HT-29 (cell line): ENCODE data around the gene PRKAB1. TPM values are rescaled to one million over a fixed set of nuclear protein-coding genes. Genes with fewer than 3 reads are reported as not detected.

Experiments used
- DNase-seq: peaks from one replicate; pipeline ENCODE4 v3.0.0-alpha.2; 2015; ENCODE audit warnings: low spot score
- total RNA-seq: library from RNA; depleted of rRNA; stranded (reverse); fragments of >200 nt; shearing (Covaris generic); gene quantifications from 2 replicates; pipeline ENCODE4 v1.2.3, GENCODE V29; 2014

The PRKAB1 gene
- total RNA-seq, 1 experiment from 2014 or later = 30.6 TPM

DNA sequence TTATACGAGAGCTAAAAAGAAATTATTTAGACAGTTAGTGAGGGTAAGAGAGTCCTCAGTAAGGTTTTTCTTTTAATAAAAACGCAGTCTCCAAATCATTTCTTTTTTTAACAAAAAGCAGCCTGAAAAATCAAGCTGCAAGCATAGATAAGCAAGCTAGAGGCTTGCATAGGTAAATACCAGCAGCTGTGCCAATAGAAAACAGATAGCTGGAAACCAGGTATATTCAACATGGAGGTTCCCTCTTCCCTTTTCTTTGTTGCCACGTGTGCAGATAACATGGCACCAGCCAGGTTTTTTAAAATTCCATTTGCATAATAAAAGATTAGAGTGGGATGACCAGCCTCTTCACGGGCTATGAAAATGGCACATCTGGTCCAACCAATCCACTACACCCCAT is 6.1 kb upstream of the PRKAB1 start:
- DNase-seq = no peak

- DNase-seq = no peak
Observed at GRCh38 chr12:119664642-119665041, 3.3 kb upstream of the PRKAB1 start.

DNA sequence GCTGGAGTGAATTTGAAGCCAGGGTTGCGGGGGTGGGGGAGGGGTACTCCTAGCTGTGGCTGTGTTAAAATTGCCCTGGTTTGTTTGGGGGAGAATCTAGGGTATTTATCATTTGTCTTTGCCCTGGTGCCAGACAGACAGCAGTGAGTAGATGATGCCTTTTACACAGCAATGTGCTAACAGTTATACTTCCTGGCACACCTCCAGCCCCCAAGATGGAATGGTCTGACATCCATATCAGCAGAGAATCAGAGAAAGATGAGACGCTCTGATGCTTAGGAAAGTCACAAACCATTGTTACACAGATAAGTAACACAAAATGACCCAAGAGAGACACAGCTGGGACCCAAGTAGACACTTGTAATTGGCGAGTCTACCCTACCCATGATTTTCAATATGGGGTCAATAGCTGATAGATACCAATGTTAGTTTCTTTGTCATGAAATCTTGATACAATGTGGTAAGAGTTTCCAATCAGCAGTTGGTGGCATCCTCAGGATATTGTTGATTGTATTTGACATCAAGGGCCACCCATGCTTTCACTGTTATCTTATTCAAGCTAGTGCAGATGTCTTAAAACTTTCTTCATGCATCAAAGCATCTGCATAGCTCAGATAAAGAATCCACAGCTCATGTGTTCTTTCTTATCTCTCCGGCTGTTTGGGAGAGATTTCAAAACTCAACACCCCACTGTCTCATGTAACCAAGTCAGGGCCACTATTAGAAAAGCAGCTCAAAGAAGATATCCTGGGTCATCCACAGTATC is 2.6 kb upstream of the PRKAB1 start:
- no peak for DNase-seq

- no peak for DNase-seq
Observed at GRCh38 chr12:119666226-119666795, 1.6 kb upstream of the PRKAB1 start.

DNA sequence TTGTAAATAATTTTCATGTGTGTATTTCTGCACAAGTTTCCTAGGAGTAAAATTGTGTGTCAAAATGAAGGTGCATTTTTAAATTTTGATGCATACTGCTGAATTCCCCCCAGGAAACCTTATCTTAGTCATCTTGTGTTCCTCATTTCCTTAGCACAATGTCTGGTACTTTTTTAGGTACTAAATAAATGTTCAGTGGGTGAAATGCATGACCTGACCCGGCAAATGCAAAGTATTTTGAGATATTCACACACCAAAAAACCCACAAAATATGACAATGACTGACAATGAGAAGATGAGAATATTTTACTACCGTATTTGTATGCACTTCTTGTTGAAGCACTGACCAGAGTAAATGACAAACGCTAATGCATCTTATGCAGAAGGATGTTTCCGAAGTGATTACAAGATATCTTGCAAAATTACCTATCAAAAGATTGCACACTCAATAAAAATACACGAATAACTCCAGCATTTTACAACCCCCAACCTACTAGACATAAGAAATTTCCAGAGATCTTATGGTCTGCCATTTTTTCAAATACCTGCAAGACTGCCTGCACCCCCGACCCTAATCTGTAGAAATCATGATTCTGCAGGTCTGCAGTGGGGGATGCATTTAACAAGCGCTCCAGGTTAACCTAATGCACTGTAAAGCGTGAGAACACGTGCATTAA is 895 bp upstream of the PRKAB1 start:
- no peak for DNase-seq

DNA sequence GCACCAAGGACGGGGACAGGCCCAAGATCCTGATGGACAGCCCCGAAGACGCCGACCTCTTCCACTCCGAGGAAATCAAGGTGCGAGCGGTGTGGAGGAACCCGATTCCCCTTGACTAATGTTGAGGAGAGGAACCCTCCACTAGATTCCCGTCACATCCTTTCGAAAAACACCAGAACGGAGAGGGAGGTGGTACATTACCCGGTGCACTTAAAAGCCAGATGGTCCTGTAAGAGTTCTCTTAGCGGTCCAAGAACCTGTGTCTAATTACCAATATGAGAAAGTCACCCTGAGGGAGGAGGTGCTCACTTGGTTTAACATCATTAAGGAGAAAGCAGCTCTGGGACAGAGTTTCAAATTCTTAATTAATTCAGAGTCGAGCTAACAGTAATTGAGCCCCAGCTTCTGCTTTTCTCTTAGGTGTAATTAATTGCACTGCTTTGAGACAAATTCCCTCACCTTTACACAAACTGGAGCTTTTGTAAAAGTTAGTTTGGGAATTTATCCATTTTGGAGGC is 450 bp downstream of the PRKAB1 start:
- peak; percentile 35 for DNase-seq

DNA sequence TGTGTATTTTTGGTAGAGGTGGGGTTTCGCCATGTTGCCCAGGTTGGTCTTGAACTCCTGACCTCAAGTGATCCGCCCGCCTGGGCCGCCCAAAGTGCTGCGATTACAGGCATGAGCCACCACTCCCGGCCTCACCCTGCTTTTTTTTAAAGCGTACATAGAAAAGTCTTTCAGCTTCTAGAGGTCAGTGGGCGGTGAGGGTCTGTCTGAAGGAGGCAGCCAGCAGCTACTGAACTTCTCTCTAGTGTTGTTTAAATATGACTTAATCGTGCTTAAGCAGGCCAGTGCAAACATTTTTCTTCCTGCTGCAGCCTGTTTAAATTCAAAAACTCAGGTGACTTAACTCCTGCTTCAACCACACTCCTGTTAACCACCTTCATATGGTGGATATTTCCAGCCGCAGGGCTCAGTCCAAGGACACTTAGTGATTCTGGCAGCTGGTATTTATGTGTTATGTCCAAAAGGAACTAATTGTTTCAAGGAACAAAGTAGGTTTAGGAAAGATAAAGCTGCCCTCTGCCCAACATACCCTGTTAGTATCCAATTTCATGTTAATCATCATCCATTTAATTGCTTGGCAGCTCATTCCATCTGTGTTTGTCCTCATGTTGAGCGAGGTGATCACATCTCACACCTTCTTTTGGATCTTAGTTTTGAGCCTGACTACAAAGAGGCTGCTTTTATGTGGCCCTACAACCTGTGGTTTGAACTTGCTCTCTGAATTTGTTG is 2.0 kb downstream of the PRKAB1 start:
- peak; percentile 79 for DNase-seq

DNA sequence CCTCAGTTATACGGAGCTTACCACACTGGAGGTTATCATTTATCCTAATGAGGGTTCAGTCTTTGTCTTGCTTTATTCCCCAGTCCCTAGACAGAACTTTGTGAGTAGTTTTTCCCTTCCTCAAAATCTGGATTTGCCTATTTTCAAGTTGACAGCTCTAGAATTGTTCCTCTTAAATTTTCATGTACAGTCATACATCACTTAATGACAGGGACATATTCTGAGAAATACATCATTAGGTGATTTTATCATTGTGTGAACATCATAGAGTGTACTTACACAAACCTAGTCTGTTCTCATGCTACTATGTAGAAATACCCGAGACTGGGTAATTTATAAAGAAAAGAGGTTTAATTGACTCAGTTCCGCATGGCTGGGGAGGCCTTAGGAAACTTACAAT is 3.1 kb downstream of the PRKAB1 start:
- DNase-seq = no peak

DNA sequence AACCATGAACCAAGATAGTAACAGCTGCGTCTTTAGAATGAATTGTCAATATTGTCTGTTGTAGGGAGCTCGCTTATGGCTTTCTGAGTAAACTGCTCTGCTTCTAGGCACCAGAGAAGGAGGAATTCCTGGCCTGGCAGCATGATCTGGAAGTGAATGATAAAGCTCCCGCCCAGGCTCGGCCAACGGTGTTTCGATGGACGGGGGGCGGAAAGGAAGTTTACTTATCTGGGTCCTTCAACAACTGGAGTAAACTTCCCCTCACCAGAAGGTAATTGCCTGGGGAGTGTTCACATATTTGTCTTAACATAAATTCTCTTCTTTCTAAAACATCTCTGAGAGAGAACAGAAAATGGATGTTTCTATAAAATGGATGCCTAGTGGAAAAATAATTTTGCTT is 4.3 kb downstream of the PRKAB1 start:
- DNase-seq = no peak

DNA sequence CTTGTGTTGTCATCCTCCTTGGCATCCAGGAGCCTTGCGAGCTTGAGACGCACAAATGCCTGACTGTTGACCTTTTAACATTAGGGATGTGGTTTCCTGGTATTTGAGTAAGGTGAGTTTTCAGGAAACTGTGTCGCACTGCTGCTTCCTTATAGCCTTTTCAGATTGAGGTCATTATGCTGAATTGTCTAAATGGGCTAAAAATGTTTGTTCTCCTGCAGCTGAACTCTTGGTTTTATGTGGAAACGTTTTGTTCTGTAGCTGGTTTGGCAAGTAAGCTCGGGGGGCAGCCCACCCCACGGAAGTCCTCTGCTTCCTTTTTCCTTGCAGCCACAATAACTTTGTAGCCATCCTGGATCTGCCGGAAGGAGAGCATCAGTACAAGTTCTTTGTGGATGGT is 5.7 kb downstream of the PRKAB1 start:
- DNase-seq = peak; percentile 50

- DNase-seq = no peak
Observed at GRCh38 chr12:119674560-119674959, 6.6 kb downstream of the PRKAB1 start.

GRCh38 chr12:119676022-119676421 is 8.1 kb downstream of the PRKAB1 start:
- no peak for DNase-seq

DNA sequence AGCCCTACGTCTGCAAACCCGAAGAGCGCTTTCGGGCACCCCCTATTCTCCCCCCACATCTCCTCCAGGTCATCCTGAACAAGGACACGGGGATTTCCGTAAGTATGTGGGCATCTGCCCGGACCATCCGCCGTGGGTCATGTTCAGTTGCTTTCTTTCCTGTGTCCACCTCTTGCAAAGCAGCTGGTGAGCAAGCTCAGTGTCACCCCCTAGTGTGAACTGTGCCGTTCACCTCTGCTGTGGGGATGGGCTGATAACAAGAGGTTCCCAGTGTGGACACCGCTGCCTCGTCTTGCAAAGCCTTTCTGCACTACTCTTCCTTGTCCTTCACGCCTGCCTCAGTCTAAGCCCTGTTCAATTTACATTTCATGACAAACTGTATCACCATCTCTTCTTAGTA is 8.6 kb downstream of the PRKAB1 start:
- no peak for DNase-seq

DNA sequence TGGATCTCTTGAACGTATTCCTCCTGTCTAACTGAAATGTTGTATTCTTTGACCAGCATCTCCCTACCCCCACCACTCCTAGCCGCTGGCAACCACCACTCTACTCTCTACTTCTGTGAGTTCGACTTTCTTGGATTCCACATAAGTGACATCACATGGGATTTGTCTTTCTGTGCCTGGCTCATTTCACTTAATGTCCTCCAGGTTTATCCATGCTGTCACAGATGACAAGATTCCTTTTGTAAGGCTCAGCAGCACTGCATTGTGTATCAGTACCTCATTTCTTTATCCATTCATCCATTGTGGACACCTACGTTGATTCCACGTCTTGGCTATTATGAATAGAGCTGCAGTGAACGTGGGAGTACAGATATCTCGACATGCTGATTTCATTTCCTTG is 10.5 kb downstream of the PRKAB1 start:
- DNase-seq = no peak

- DNase-seq = no peak
Observed at GRCh38 chr12:119679081-119679480, 11.1 kb downstream of the PRKAB1 start.

GRCh38 chr12:119679490-119679889 is 11.6 kb downstream of the PRKAB1 start:
- DNase-seq = no peak

- DNase-seq = no peak
Observed at GRCh38 chr12:119681111-119681510, 13.2 kb downstream of the PRKAB1 start.

DNA sequence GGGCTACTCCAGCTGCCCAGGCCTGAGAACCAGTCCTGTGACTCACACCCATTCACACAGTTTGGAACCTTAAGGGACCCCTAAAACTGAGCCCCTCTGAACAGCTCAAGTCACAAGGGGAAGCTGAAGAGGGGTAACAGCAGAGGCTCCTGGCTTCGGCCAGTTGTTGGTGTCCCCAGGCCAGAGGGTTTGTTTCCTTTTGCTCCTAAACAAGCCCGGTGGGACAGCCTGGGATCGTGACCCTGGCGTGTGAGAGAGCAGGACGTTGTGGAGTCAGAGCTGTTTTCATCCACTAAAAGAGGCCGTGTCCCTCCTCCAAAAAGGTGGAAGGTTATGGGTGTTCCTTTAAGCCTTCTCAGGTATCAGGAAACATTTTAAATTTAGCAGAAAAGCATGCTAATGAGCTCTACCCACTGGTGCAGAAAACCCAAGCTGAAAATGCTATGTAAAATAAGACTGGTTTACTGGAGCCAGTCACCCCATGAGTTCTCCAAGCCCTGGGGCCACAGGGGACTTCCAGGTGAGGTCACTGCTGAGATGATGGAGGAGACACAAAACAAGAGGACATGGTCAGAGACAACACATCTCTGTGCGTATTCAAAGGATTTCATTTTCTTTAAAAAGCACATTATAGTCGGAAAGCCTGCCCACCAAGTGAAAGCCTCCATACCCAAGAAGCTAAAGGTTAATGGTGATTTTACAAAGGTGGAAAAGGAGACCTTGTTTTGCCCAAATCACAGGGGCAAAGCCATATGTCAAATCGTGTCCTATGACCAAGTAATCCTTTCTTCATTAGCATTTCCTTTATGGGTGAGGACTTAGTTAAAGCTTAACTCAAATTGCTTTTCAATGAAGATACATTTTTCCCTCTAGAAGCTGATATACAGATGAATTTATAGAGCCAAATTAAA is 14.1 kb downstream of the PRKAB1 start:
- no peak for DNase-seq

DNA sequence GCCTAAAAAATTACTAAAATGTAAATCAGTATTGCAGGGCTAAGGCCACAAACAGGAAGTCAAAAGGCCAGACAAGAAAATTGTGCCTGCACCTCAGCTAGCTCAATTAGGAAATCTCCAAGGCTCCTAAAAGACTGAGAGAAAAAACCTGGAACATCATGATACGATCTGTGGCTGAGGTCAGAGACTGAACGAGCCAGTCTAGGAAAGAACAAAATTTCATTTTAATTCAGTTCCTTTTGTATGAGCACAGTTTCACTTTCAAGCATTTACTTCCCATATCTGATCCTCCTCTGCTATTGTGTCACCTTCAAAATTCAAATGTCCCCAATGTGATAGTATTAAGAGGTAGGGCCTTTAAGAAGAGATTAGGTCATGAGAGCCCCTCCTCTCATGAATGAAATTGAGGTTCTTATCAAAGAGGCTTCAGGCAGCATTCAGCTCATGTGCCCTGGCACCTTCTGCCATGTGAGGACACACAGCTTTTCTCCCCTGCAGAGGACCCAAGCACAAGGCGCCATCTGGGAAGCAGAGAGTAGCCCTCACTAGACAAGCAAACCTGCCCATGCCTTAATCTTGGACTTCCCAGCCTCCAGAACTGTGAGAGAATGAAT is 14.8 kb downstream of the PRKAB1 start:
- DNase-seq = no peak

DNA sequence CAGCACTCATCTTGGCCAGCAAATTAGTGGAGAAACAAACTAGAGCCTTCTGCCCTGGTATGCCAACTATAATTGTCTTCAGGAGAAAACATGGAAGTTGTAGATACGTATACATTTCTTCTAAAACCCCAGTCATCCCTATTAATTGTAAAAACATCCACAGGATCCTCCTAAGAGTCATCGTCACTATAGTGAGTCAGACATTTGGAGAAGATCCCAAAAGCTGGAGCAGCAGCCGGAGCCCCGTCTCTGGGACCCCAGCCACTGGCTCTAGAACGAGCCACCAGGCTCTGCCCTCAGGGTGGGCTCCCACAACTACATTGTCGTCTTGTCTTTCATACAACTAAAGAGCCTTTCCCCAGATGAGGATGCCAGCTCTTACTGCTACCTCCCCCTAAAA is 15.5 kb downstream of the PRKAB1 start:
- DNase-seq = no peak

GRCh38 chr12:119683816-119684215 is 15.9 kb downstream of the PRKAB1 start:
- DNase-seq = peak; percentile 26
